ENCODE data around the gene PRKN.

PRKN gene

DNA sequence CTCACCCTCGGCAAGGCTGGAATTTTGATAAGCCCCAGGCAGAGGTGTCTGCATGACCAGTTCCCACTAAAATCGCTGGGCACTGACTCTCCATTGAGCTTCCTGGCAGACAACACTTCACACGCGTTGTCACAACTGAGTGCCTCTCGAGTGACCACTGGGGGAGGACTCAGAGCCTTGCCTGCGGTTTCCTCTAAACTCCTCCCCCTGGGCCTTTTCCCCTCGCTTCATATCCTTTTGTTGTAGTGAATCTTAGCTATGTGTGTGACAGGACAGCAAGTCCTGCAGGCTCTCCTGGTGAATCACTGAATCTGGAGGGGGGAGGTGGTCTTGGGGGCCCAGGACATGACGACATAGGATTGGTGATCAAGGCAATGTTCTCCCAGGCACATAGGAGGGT is 670.8 kb downstream of the PRKN start:
- Histone ChIP-seq H3K36me3 (ENCODE audit: insufficient read depth, low read length) (no peaks in the 10 kb centered on the region), H3K9me3 (ENCODE audit: control insufficient read depth, insufficient read depth, low read length) (no peaks in the 10 kb centered on the region), H3K9ac (ENCODE audit: low read depth, low read length) (no peak overlapping the region), H3K4me1 (ENCODE audit: insufficient read depth, low read length) (peaks cover 9% of the 10 kb centered on the region; the same call in 1 of the 2 replicates)

DNA sequence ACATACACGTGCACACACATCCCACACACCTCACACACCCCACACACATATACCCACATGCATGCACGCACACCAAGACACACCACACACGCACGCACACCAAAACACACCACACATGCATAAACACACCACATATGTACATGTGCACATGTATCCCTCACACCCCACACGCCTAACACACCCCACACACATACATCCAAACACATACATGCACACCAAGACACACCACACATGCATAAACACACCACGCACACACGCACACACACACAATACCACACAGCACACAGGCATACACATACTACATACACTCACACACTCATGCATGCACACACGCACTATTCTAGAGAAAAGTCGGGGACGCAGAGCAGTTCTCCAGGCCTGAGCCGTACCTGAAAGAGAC is 671.5 kb downstream of the PRKN start:
- H3K9ac ChIP-seq (ENCODE audit: low read depth, low read length), result no peak overlapping the region
- no peaks in the 10 kb centered on the region for H3K36me3 ChIP-seq (ENCODE audit: insufficient read depth, low read length)
- H3K4me1 ChIP-seq (ENCODE audit: insufficient read depth, low read length), result peaks cover 9% of the 10 kb centered on the region; the same call in 1 of the 2 replicates
- no peaks in the 10 kb centered on the region for H3K9me3 ChIP-seq (ENCODE audit: control insufficient read depth, insufficient read depth, low read length)

DNA sequence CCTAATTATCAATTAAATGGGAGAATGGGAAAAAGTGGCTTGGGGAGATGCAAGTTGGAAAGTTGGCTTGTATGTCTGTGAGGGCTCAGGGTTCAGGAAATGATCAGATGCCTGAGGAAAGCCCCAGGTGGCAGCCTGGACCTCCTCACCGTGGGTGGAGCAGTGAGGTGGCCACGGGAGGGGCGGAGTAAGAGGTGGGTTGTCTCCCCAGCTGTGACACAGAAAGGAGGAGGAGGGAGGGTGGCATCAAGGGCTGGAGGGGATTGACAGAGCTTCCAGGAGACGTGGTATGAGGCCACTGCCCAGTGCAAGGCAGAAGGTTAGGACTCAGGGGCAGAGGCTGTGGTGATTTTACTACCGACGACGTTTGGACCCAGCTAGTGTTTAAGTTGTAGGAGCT is 672.2 kb downstream of the PRKN start:
- Histone ChIP-seq H3K36me3 (ENCODE audit: insufficient read depth, low read length) (no peaks in the 10 kb centered on the region), H3K9ac (ENCODE audit: low read depth, low read length) (no peak overlapping the region), H3K9me3 (ENCODE audit: control insufficient read depth, insufficient read depth, low read length) (no peaks in the 10 kb centered on the region), H3K4me1 (ENCODE audit: insufficient read depth, low read length) (peaks cover 9% of the 10 kb centered on the region; the same call in 1 of the 2 replicates)

GRCh38 chr6:162053084-162053483 is 674.5 kb downstream of the PRKN start:
- Histone ChIP-seq H3K9ac (ENCODE audit: low read depth, low read length) (no peak overlapping the region), H3K36me3 (ENCODE audit: insufficient read depth, low read length) (no peaks in the 10 kb centered on the region), H3K9me3 (ENCODE audit: control insufficient read depth, insufficient read depth, low read length) (no peaks in the 10 kb centered on the region), H3K4me1 (ENCODE audit: insufficient read depth, low read length) (peaks cover 9% of the 10 kb centered on the region; the same call in 1 of the 2 replicates)

GRCh38 chr6:162050579-162050978 is 677.0 kb downstream of the PRKN start:
- H3K9me3 ChIP-seq (ENCODE audit: control insufficient read depth, insufficient read depth, low read length), result no peaks in the 10 kb centered on the region
- no peaks in the 10 kb centered on the region for H3K36me3 ChIP-seq (ENCODE audit: insufficient read depth, low read length)
- no peak overlapping the region for H3K9ac ChIP-seq (ENCODE audit: low read depth, low read length)
- H3K4me1 ChIP-seq (ENCODE audit: insufficient read depth, low read length), result no peaks in the 10 kb centered on the region; the same call in 1 of the 2 replicates

- no peak overlapping the region for H3K9ac ChIP-seq (ENCODE audit: low read depth, low read length)
- H3K9me3 ChIP-seq (ENCODE audit: control insufficient read depth, insufficient read depth, low read length), result no peaks in the 10 kb centered on the region
- no peaks in the 10 kb centered on the region for H3K4me1 ChIP-seq (ENCODE audit: insufficient read depth, low read length)
These were observed 681.2 kb downstream of the PRKN start for GRCh38 chr6:162046324-162046723.

DNA sequence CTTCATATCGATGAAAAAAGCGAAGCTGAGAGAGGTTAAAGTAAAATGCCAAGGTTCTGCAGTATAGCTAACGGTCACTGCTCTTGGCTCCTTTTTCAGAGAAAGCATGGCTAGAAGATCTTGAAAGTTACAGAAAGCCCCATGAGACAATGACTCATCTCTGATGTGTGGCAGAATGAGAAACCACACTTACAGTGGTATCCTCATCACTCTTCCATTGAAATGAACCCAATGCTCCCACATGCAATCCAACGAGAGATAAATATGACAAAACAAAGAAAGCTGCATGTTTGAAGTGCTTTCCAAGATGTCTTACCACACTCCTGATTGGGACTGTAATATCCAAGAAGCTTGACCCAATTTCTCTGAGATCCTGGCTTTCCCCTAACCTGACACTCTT is 694.9 kb downstream of the PRKN start:
- no peaks in the 10 kb centered on the region for H3K9me3 ChIP-seq (ENCODE audit: control insufficient read depth, insufficient read depth, low read length)
- no peaks in the 10 kb centered on the region for H3K4me1 ChIP-seq (ENCODE audit: insufficient read depth, low read length)
- no peaks in the 10 kb centered on the region for H3K36me3 ChIP-seq (ENCODE audit: insufficient read depth, low read length)
- H3K9ac ChIP-seq (ENCODE audit: low read depth, low read length), result no peak overlapping the region

More at GRCh38 chr6:162046324-162046723, 681.2 kb downstream of the PRKN start:
- H3K36me3 ChIP-seq (ENCODE audit: insufficient read depth, low read length), result no peaks in the 10 kb centered on the region

- no peaks in the 10 kb centered on the region for H3K9me3 ChIP-seq (ENCODE audit: control insufficient read depth, insufficient read depth, low read length)
- no peaks in the 10 kb centered on the region for H3K36me3 ChIP-seq (ENCODE audit: insufficient read depth, low read length)
- no peak overlapping the region for H3K9ac ChIP-seq (ENCODE audit: low read depth, low read length)
- no peaks in the 10 kb centered on the region for H3K4me1 ChIP-seq (ENCODE audit: insufficient read depth, low read length)
These were observed 697.5 kb downstream of the PRKN start for GRCh38 chr6:162029873-162030576.

DNA sequence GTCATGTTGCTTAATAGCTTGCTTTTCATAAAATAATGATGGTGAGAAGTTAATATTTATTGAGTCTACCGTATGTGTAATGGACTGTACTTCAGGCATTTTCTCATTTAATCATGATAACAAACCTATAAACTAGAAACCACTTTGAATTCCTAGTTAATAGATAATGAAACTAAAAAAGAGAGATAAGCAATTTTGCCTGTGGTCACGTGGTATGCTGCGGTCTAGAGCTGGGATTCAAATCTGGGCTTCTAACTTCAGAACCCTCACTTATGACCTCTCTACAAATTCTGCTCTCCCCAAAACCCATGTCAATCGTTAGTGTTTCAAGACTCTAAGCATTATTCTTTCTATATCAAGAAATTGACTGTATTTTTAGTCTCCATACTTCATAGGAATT is 700.7 kb downstream of the PRKN start:
- Histone ChIP-seq H3K4me1 (ENCODE audit: insufficient read depth, low read length) (no peaks in the 10 kb centered on the region), H3K9me3 (ENCODE audit: control insufficient read depth, insufficient read depth, low read length) (no peaks in the 10 kb centered on the region), H3K9ac (ENCODE audit: low read depth, low read length) (no peak overlapping the region), H3K36me3 (ENCODE audit: insufficient read depth, low read length) (no peaks in the 10 kb centered on the region)

DNA sequence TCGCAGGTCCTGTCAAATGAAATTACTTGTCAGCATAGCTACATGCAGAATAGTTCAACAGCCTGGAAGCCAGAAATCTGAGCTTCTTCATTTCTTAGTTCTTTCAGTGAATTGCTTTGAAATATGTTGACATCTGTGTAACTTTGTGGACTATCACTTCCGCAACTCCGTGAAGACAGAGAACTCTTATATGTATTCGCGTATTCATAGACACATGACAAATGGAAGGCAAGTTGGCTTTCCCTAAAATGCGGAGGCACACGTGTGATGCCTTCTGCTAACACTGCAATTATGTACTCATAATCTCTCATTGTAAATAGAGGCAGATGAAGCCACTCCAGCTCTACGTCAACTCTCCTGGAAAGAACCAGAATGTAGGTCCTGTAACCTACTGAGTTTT is 701.5 kb downstream of the PRKN start:
- Histone ChIP-seq H3K4me1 (ENCODE audit: insufficient read depth, low read length) (no peaks in the 10 kb centered on the region), H3K9ac (ENCODE audit: low read depth, low read length) (no peak overlapping the region), H3K9me3 (ENCODE audit: control insufficient read depth, insufficient read depth, low read length) (no peaks in the 10 kb centered on the region), H3K36me3 (ENCODE audit: insufficient read depth, low read length) (no peaks in the 10 kb centered on the region)

DNA sequence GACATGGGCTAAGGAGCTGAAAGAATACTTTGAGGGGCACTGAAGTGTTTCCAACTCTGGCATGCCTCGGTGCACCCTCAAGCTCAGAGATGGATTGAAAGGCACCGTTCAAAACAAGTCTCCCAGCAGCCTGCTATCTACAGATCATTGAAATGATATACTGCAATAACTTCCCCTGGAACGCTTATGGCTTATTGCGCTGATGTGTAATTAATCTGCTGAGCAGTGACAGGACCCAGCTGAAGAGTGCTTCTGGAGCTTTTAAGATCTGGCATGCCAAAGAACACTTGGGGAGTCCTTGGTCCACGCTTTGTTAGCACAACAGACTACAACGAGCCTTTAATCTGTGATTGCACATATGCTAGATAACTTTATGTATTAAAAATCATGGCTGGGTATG is 708.2 kb downstream of the PRKN start:
- Histone ChIP-seq H3K4me1 (ENCODE audit: insufficient read depth, low read length) (no peaks in the 10 kb centered on the region), H3K9me3 (ENCODE audit: control insufficient read depth, insufficient read depth, low read length) (no peaks in the 10 kb centered on the region), H3K9ac (ENCODE audit: low read depth, low read length) (no peak overlapping the region), H3K36me3 (ENCODE audit: insufficient read depth, low read length) (no peaks in the 10 kb centered on the region)

- Histone ChIP-seq H3K9me3 (ENCODE audit: control insufficient read depth, insufficient read depth, low read length) (no peaks in the 10 kb centered on the region), H3K4me1 (ENCODE audit: insufficient read depth, low read length) (no peaks in the 10 kb centered on the region), H3K36me3 (ENCODE audit: insufficient read depth, low read length) (no peaks in the 10 kb centered on the region), H3K9ac (ENCODE audit: low read depth, low read length) (no peak overlapping the region)
These were observed 710.0 kb downstream of the PRKN start for GRCh38 chr6:162017536-162017935.

GRCh38 chr6:162014069-162014811 is 713.3 kb downstream of the PRKN start:
- Histone ChIP-seq H3K4me1 (ENCODE audit: insufficient read depth, low read length) (no peaks in the 10 kb centered on the region), H3K9me3 (ENCODE audit: control insufficient read depth, insufficient read depth, low read length) (no peaks in the 10 kb centered on the region), H3K36me3 (ENCODE audit: insufficient read depth, low read length) (no peaks in the 10 kb centered on the region), H3K9ac (ENCODE audit: low read depth, low read length) (no peak overlapping the region)

GRCh38 chr6:162005372-162005771 is 722.2 kb downstream of the PRKN start:
- H3K9ac ChIP-seq (ENCODE audit: low read depth, low read length), result no peak overlapping the region
- H3K4me1 ChIP-seq (ENCODE audit: insufficient read depth, low read length), result no peaks in the 10 kb centered on the region
- no peaks in the 10 kb centered on the region for H3K36me3 ChIP-seq (ENCODE audit: insufficient read depth, low read length)
- no peaks in the 10 kb centered on the region for H3K9me3 ChIP-seq (ENCODE audit: control insufficient read depth, insufficient read depth, low read length)

GRCh38 chr6:161996783-161997182 is 730.8 kb downstream of the PRKN start:
- Histone ChIP-seq H3K4me1 (ENCODE audit: insufficient read depth, low read length) (no peaks in the 10 kb centered on the region), H3K9me3 (ENCODE audit: control insufficient read depth, insufficient read depth, low read length) (no peaks in the 10 kb centered on the region), H3K36me3 (ENCODE audit: insufficient read depth, low read length) (no peaks in the 10 kb centered on the region), H3K9ac (ENCODE audit: low read depth, low read length) (no peak overlapping the region)
